Keratinocyte (primary cell): ENCODE data around the gene RO60.

Experiments used
- EZH2 ChIP-seq: IDR thresholded peaks from one replicate; pipeline ENCODE4 v1.6.1; 2012; ENCODE audit warnings: inconsistent platforms, mild to moderate bottlenecking, low read length, moderate library complexity
- TF ChIP-seq, protein P1 (sequence below), 3 experiments: IDR thresholded peaks in 1 of 3; conservative IDR thresholded peaks in 1 of 3; optimal IDR thresholded peaks in 1 of 3; 2 replicates in 2 of 3; 3 replicates in 1 of 3; pipeline versions ENCODE3 to v1.5.1; 2011; ENCODE audit warnings: low read length in 3 of 3, mild to moderate bottlenecking in 3 of 3, moderate library complexity in 2 of 3, control low read depth in 1 of 3, inconsistent platforms in 1 of 3; ENCODE audit not compliant: insufficient read depth in 2 of 3; ENCODE audit errors: extremely low read depth in 1 of 3

DNA sequence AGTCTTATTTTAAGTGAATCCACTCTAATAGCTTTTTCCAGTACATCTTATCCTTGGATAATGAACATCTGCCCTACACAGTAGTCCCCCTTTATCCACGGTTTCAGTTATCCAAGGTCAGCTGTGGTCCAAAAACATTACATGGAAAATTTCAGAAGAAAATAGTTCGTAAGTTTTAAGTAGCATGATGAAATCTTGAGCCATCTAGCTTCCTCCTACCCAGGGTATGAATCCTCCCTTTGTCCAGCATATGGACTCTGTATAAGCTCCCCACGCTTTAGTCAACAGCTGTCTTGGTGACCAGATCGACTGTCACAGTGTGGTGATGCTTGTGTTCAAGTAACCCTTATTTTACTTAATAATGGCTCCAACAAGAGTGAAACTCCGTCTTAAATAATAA, 43.2 kb downstream of the RO60 start:
- TF ChIP-seq, protein P1, sequence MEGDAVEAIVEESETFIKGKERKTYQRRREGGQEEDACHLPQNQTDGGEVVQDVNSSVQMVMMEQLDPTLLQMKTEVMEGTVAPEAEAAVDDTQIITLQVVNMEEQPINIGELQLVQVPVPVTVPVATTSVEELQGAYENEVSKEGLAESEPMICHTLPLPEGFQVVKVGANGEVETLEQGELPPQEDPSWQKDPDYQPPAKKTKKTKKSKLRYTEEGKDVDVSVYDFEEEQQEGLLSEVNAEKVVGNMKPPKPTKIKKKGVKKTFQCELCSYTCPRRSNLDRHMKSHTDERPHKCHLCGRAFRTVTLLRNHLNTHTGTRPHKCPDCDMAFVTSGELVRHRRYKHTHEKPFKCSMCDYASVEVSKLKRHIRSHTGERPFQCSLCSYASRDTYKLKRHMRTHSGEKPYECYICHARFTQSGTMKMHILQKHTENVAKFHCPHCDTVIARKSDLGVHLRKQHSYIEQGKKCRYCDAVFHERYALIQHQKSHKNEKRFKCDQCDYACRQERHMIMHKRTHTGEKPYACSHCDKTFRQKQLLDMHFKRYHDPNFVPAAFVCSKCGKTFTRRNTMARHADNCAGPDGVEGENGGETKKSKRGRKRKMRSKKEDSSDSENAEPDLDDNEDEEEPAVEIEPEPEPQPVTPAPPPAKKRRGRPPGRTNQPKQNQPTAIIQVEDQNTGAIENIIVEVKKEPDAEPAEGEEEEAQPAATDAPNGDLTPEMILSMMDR (optimal IDR thresholded peaks at IDR 0.05 in 1 of 3, IDR thresholded peaks at IDR 0.05 in 1 of 3, conservative IDR thresholded peaks at IDR 0.05 in 1 of 3; ENCODE audit: extremely low read depth in 1 of 3, insufficient read depth in 2 of 3, low read length in 3 of 3): no peak
- no peak for TF ChIP-seq EZH2
